AG20443 (cell line): ENCODE results near the gene PLPPR1.
"Not testable (repeated sequence)": the region's sequence is repeated elsewhere in the genome, so short reads cannot be mapped to it uniquely, and the experiment has no call there.

Experiments
- DNase-seq: peaks from one replicate; pipeline ENCODE4 v3.0.0; 2012; ENCODE audit warnings: low spot score, mixed read lengths

PLPPR1 gene

GRCh38 chr9:101028346-101029314 lies at the start of gene PLPPR1:
TSS of gene PLPPR1 (plus strand) at chr9:101028727.
- DNase-seq: peak; percentile 77

DNA sequence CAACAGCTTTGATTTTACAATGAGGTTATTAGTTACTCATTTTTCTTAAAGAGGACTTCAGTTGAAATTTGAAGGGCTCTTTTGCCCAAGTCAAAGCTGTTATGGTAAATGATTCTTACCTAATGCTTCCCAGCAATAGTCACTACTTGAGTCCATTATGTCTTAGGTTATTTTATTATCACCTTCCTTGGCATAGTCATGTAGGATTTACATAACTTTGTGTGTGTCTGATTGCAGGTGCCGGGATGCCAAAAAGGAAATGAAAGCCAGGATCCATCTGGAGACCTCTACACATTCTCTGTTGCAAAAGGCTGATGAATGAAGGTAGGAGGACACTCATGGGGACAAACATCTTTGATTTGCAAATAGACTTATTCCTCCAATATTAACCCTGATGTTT lies 38.8 kb upstream of the PLPPR1 start:
- no peak for DNase-seq

- no peak for DNase-seq
Measured at GRCh38 chr9:100990605-100991381, 37.7 kb upstream of the PLPPR1 start.

DNA sequence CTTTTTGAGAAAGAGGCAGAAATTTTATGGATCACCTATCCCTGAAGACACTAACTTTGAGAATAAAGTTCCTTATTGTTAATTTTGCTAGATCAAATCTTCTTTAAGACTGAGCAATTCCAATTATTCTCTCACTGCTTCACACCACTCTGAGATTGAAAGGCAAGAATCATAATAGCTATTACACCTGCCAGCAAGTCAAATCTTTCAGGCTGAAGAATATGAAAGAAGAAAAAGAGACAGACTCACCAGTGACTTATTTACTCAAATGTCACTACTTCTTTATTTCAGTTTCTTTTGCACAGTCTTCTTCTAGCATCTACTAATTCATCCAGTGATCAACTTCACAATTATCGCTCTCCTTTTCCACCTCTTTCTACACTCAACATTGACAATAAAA lies 35.9 kb upstream of the PLPPR1 start:
- DNase-seq: no peak

- DNase-seq: no peak
Measured at GRCh38 chr9:100999906-101000544, 28.5 kb upstream of the PLPPR1 start.

DNA sequence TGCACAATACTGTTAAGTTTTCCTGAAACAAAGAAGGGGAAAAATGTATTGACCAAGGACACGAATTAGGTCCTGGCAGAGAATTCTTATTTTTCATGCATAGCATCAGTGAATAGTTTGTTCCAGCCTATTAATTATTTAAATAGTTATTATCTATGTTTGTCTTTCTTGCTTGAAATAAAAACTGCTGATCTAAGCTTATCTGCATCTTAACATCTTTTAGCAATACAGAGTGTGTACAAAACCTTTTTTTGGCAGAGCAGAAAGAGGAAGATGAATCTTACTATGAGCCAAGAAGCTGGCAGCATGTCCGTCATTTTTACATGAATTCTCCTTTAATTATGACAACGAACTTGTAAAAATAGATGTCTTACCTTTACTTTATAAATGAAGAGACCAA lies 23.3 kb upstream of the PLPPR1 start:
- DNase-seq: no peak

- DNase-seq: no peak
Measured at GRCh38 chr9:101014566-101014965, 14.0 kb upstream of the PLPPR1 start.

- no peak for DNase-seq
Measured at GRCh38 chr9:101018467-101018866, 10.1 kb upstream of the PLPPR1 start.

- no peak for DNase-seq
Measured at GRCh38 chr9:101022704-101023103, 5.8 kb upstream of the PLPPR1 start.

GRCh38 chr9:101025940-101026339 lies 2.6 kb upstream of the PLPPR1 start:
- DNase-seq: no peak

- DNase-seq: no peak
Measured at GRCh38 chr9:101026824-101027223, 1.7 kb upstream of the PLPPR1 start.

DNA sequence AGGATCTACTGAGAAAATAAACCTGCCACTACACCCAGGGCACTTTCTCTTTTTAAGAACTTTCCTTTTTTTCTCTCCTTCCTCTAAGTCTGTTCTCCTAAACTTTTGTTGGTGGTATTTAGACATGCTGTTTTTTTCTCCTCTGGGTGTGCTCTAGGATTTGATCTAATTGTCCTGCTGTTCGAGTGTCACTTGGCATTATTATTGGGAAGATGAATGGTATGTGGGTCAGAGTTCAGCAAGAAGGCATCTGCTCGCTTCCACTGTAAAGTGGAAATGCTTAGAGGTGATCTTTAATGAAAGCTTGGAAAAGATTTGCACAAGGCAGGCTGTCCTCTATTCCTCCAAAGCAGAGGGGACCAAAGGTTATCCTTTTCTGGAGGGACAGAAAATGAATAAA lies 1.3 kb upstream of the PLPPR1 start:
- no peak for DNase-seq

DNA sequence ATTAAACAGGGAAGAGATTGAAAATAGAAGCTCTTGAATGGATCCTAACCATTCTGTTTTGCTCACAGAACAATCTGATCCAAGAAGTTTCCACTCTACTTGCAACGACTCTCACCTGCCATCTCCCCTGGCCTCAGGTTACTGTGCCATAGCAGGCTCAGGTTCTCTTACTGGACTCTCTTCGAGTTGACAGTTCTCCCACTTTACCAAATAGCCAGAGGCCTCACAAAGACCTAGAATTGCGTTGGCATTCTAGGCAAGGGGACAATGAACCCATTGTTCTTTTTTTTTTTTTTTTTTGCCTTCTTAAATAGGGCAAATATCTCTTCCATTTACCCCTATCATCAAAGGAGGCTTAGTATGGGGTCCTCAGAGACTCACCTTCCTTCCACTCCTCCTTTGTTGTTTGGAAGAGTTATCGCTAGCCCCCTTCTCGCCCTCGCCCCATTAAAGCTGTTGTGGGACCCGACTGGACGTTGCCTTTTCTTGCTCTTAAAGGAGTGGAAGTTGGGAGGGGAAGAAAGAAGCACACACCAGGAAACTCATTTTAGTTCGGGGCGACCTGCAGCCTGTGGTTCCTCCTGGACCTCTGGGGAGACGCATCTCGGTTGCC lies 688 bp upstream of the PLPPR1 start:
- DNase-seq: no peak

DNA sequence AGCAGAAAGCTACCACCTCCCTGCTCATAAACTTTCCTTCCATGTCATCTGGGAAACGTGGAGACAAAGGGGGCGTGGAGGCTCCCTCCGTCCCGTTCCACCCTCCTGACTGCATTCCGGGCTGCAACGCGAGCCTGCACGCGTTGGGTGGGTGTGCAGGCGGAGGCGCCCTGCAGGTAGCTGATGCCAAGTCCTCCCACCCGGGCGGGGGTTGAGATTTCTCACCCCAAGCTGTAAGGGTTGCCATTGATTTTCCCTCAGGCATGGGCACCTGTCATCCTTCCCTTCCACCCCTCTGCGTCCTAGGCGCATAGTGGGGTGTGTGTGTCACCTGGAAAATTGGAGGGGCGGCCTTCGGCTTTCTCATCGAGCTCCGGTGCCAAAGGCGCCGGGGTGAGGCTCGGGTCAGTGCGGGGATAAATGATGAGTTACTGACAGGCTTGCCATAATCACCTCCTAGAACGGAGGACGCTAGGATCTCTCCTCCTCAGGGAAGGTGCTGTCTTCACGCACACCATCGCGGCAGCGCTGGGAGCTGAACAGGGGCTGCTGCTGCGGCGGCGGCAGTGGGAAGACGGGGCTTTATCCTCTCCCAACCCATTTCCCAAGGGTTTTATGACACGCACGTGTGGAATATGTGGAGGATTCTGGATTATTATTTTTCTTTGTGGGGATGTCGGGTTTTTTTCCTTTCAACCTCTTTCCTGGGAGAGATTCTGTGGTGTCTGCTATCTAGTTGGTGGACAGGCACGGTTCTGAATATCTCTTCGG lies 973 bp downstream of the PLPPR1 start:
- DNase-seq: no peak

DNA sequence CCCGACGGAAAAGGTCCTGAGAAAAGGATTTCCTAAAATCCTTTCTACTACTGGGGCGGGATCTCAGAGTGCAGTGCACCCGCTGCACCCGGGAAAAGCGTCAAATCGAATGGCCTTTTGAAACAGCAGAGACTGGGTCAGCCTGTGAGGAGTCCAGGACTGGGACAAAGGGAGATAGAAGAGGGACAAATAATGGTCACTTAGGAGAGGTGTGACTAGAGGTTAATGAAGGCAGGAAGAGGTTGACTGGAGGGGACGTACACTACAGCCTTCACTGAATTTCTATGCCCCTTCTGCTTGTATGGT lies 1.5 kb downstream of the PLPPR1 start:
- no peak for DNase-seq

DNA sequence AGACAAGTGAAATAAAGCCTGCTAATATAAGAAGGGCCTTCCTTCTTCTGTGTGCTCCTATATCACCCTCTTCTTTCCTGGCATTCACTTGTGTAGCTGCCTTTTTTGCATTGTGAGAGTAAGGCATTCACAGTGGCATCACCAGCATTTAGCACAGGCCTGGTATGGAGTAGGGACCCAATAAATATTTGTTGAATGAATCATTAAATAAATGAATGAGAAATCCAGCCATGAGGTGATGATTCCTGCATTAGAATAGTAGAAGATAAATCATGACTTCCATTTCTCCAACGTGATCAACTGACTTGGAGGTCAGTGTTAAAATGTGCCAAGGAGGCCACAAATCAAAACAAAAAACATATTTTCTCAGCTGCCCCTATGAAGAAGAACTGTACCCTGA lies 3.9 kb downstream of the PLPPR1 start:
- no peak for DNase-seq

- no peak for DNase-seq
Measured at GRCh38 chr9:101034222-101034621, 5.7 kb downstream of the PLPPR1 start.

DNA sequence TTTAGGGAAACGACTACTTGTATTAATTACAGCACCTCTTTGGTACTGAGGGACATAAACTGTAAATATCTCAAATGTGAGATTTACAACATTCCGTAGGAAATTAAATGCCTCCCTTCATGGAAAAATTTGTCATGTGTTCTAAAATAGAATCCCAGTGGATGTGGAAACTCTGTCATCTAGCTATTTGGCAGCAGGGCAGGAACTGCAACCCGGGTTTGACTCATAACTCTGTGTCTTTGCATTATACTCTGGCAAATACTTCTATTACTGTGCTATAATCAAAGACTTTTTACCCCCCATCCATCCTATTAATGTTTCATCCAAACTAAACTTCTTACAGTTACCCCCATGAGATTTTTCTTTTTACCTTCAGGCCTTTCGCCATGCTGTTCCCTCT lies 6.6 kb downstream of the PLPPR1 start:
- no peak for DNase-seq

DNA sequence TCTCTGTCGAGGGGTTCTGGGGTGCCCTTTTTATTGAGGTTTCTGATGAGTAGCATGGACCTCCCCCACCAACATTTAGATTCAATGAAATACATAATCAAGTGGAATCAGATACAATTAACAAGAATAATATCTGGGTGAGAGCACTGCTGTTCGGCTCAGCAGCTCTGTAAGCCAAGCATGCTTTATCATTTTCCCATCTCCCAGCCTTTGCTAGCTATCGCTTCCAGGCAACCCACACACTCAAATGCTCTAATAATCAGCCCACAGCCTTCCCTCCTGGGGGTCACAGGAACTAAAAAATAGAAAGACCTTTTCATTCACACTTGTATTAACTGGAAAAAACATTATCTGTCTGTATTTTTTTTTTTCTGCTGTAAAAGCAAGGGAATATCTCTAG lies 8.9 kb downstream of the PLPPR1 start:
- no peak for DNase-seq

GRCh38 chr9:101038488-101038887 lies 10.0 kb downstream of the PLPPR1 start:
- no peak for DNase-seq

GRCh38 chr9:101039581-101039980 lies 11.1 kb downstream of the PLPPR1 start:
- not testable (repeated sequence) for DNase-seq
